HepG2 (cell line): ENCODE data around the gene OTUD7B. TPM values are rescaled to one million over a fixed set of nuclear protein-coding genes. Genes with fewer than 3 reads are reported as not detected.
A peak's percentile ranks its signal among the peaks of the same experiment; 100 is the strongest.

Experiments used
- JUNB ChIP-seq: sonication (generic); formaldehyde crosslinking; IDR thresholded peaks from 2 replicates; pipeline ENCODE4 v1.8.0; 2022; ENCODE audit warnings: missing genetic modification reagents, mild to moderate bottlenecking, borderline replicate concordance
- PBX3 ChIP-seq: sonication (generic); formaldehyde crosslinking; IDR thresholded peaks from 2 replicates; pipeline ENCODE4 v1.8.1; 2023; ENCODE audit warnings: missing genetic modification reagents, inconsistent platforms, borderline replicate concordance
- PHB2 ChIP-seq: fragments of 450-650 bp; IDR thresholded peaks from 2 replicates; pipeline ENCODE4 v1.6.1; 2018; ENCODE audit not compliant: partially characterized antibody
- POGK ChIP-seq: sonication (generic); formaldehyde crosslinking; conservative IDR thresholded peaks from 2 replicates; pipeline ENCODE4 v1.8.0; 2022; ENCODE audit warnings: mild to moderate bottlenecking, moderate library complexity, missing genetic modification reagents
- ZBTB4 ChIP-seq: sonication (generic); formaldehyde crosslinking; IDR thresholded peaks from 2 replicates; pipeline ENCODE4 v1.4.0; 2020; ENCODE audit warnings: missing genetic modification reagents, mild to moderate bottlenecking, borderline replicate concordance
- ZFP37 ChIP-seq: sonication (generic); formaldehyde crosslinking; IDR thresholded peaks from 2 replicates; pipeline ENCODE4 v1.4.0; 2020; ENCODE audit warnings: missing genetic modification reagents, borderline replicate concordance
- ZNF383 ChIP-seq: sonication (generic); formaldehyde crosslinking; IDR thresholded peaks from 2 replicates; pipeline ENCODE4 v1.4.0; 2020; ENCODE audit warnings: missing genetic modification reagents, mild to moderate bottlenecking, borderline replicate concordance
- ZNF607 ChIP-seq: sonication (generic); formaldehyde crosslinking; IDR thresholded peaks from 2 replicates; pipeline ENCODE4 v1.5.1; 2020; ENCODE audit warnings: missing genetic modification reagents, mild to moderate bottlenecking, borderline replicate concordance
- ZNF770 ChIP-seq: sonication (generic); formaldehyde crosslinking; IDR thresholded peaks from 2 replicates; pipeline ENCODE4 v1.5.0; 2020; ENCODE audit warnings: mild to moderate bottlenecking, missing genetic modification reagents
- polyA plus RNA-seq, 8 experiments: library from polyadenylated mRNA; depleted of rRNA in 3 of 8; stranded (reverse) in 7 of 8; unstranded in 1 of 8; fragments of >200 nt; fragmentation: Illumina TruSeq in 4 of 8; extraction: Trizol in 4 of 8; gene quantifications; 2 replicates each; pipeline versions ENCODE4 v1.2.1 to v1.2.3, GENCODE V29; 2011 to 2016; ENCODE audit warnings: low read depth in 4 of 8, missing spikeins in 1 of 8, mixed read lengths in 1 of 8; ENCODE audit not compliant: insufficient read depth in 1 of 8
- total RNA-seq, 5 experiments: library from RNA; depleted of rRNA; stranded (reverse); fragments of >200 nt; fragmentation: Illumina TruSeq; extraction: Trizol; gene quantifications; 2 replicates each; pipeline ENCODE4 v1.2.3, GENCODE V29; 2016; ENCODE audit warnings: low read depth in 1 of 5

Gene OTUD7B
- total and polyA plus RNA-seq, 2 of the 13 experiments (the other 11 are each of a cell fraction or from before 2014, with no cell fraction given), result 5.1 to 11.2 TPM

- TF ChIP-seq POGK (CRISPR knock-in tag) (no peak; the same call in 1 of the 2 replicates), PBX3 (CRISPR knock-in tag) (no peak), PHB2 (no peak), ZBTB4 (CRISPR knock-in tag) (peak; percentile 78; the same call in 1 of the 2 replicates), ZFP37 (CRISPR knock-in tag) (no peak), JUNB (CRISPR knock-in tag) (no peak), ZNF770 (CRISPR knock-in tag) (no peak), ZNF607 (no peak), ZNF383 (CRISPR knock-in tag) (no peak)
These were observed 110.9 kb downstream of the OTUD7B start, which contains the start of gene BOLA1 (continued) for GRCh38 chr1:149899460-149900284.
